NCI-H2081 (cell line): ENCODE measurements around the gene RCBTB1.
A peak's percentile ranks its signal among the peaks of the same experiment; 100 is the strongest.

Experiments used
- DNase-seq, 2 experiments: peaks; one replicate each; lab custom pipeline; 2025; lab: John Stamatoyannopoulos, UW

The RCBTB1 gene

DNA sequence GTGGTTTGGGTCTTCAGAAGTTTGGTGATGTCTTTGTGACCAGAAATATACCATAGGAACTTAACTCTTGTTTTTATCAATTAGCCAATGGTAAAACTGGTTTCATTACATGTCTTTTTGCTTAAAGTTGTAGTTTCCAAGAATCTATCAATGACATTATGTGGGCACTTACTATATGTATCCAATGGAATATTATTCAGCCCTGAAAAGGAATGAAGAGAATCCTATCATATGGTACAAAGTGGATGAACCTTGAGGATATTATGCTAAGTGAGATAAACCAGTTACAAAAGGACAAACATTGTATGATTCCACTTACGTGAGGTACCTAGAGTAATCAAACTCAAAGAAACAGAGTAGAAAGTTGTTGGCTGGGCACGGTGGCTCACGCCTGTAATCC is 26.4 kb downstream of the RCBTB1 start:
- no peak for DNase-seq

DNA sequence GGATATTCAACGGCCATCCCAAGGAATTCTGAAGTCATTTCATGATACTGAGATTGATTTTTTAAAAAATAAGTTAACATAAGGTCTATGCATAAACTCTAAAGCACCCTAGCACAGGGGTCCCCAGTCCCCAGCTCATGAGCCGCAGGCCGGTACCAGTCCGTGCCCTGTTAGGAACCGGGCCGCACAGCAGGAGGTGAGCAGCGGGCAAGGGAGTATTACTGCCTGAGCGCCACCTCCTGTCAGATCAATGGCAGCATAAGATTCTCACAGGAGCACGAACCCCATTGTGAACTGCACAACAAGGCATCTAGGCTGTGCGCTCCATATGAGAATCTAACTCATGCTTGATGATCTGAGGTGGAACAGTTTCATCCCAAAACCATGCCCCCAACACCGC is 31.0 kb downstream of the RCBTB1 start:
- no peak for DNase-seq

DNA sequence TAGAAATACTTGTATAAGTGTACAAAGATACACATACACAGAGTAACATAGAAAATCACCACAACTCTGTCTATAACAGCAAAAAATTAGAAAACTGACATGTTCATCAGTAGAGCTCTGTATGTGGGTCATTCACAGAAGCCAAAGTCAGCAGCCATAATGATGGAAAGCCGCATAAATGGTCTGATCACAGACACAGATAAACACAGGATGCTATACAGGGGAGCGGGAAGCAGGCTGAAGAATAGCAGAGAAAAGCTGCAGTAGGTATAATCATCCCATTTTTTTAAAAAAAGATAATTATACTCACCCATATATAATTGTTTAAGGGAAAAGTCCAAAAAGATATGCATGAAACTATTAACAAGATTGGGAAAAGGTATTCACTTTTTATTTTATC is 31.5 kb downstream of the RCBTB1 start:
- no peak for DNase-seq

DNA sequence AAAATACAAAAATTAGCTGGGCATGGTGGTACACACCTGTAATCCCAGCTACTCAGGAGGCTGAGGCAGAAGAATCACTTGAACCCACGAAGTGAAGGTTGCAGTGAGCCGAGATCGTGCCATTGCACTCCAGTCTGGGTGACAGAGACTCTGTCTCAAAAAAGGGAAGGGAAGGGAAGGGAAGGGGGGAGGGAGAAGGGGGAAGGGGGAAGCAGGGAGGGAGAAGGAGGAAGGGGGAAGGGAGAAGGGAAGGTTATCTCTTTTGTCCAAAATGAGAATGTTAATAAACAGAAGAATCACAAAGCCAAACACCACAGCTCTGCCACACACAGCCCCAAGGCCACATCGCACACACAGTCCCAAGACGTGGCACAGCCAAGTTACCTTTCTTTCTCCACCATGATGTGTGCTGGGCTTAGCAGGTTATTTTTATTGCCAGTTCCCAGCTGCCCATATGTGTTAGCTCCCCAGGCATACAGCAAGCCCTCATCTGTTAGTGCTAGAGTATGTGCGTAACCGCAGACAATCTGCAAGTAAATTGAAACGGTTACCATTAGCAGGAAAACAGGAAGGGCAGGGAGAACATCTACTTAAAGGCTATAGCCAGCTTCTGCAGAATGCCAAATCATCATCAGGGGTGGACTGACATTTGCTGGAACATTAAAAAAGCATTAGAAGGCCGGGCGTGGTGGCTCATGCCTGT is 34.3 kb downstream of the RCBTB1 start:
- no peak for DNase-seq

DNA sequence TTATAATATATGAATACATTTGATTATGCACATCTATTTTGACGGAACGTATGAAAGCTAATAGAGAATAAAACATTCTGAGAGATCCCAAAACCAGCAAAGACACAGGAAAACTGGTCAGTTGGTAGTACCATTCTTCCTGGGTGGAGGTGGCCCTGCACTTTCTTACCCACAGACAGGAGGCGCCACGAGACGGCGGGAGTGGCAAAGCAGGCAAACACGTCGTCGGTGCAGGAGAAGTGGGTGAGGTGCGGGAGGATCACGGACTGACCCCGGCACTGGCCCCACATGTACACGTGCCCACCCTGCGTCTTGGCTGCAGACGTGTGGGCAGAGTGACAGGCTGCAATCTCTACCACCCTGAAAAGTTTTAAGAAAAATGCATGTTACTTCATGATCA is 36.1 kb downstream of the RCBTB1 start:
- DNase-seq = no peak

DNA sequence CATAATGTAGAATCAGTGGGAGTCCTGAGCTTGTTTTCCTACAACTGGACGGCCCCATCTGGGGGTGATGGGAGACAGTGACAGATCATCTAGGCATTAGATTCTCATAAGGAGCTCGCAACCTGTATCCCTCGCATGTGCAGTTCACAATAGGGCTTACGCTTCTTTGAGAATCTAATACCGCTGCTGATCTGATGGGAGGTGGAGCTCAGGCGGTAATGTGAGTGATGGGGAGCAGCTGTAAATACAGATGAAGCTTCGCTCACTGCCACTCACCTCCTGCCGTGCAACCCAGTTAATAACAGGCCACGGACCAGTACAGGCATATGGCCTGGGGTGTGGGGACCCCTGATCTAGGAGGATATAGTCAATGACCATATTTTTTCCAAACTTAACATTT is 38.8 kb downstream of the RCBTB1 start:
- DNase-seq = no peak

DNA sequence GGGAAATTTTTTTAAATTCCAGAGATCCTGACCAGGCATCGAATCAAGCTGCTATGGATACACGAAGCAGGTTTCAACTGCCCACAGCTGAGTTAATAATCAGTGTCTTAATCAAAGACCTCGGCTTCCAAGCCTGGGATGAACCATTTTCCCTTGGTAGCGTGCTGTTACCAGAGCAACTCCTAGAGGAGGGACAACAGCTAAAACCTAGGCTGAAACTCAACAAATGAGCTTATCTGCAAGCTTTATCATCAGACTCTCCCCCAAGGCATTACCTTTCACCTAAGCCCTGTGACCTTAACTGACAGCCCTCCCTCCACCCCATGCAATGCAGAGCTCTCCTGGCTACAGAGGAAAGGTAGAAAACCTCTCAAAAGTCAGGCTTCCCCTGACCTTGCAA is 39.7 kb downstream of the RCBTB1 start:
- no peak for DNase-seq

DNA sequence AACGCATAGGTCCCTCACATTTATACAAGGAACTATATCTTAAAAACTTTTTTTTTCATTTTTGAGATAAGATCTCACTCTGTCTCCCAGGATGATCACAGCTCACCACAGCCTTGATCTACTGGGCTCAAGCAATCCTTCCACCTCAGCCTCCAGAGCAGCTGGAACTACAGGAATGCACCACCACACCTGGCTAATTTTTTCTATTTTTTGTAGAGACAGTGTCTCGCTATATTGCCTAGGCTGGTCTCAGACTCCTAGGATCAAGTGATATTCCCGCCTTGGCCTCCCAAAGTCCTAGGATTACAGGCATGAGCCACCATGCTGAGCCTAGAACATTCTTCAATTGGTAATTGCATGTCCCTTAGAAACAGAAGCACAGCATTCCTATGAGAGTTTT is 41.7 kb downstream of the RCBTB1 start:
- no peak for DNase-seq

DNA sequence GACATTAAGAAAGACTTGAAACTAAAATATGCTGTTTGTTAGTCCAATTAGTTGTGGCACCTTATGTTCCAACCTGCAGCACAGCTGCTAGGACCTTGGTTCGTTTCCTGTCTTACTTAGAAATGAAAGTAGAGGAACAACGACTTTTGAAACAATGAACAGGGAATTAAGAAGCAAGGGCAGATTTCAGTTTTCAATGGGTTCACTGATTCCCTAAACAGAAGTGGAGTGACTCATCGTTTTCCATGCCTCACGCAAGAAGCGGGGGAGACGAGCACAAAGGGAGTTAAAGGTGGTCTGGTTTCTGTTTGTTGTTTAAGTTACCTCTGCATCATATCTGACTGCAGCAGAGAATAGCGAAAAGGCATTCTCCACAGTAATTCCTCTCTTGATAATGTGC is 44.8 kb downstream of the RCBTB1 start:
- DNase-seq = no peak

DNA sequence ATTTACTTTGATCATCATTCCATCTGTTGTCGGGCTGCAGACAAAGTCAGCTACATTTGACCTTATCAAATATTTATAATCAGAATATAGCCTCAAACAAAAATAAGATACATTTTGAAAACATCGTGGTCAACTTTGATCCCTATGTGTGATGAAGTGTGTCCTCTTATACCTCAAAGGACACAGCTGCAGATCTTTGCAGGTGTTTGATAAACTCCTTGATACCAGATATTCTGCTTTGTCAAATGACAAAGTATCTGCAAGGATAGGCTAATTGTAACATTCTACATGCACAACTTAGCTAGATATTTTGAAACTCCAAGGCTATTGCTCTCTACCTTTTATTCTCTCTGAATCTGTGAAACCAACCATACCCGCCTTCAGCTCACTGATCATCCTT is 45.6 kb downstream of the RCBTB1 start:
- DNase-seq = no peak

DNA sequence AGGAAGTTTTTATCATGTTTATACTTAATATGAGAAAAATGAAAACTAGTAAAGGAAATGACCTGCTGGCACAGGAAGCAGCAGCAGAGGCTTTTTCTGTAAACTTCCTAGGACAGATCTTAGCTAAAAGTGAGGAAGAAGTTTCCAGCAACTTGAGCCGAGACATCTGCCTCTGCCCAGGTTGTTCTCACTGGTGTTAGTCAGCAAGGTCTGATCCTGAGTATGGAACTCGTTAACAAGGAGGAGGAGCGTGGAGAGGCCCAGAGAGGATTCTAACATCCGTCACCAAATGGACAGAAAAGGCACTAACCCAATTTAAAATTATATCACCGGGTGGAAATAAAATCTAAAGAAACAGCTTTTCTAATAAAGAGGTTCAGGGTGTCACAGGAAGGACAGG is 46.0 kb downstream of the RCBTB1 start:
- DNase-seq = no peak

DNA sequence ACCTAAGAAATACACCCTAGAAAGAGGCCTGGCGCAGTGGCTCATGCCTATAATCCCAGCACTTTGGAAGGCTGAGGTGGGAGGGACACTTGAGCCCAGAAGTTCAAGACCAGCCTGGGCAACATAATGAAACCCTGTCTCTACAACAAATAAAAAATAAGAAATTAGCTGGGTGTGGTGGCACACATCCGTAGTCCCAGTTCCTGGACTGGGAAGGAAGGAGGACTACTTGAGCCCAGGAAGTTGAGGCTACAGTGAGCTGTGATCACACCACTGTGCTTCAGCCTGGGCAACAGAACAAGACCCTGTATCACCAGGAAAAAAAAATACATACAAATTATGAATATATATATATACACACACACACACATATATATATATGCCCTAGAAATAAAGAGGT is 47.0 kb downstream of the RCBTB1 start:
- no peak for DNase-seq

DNA sequence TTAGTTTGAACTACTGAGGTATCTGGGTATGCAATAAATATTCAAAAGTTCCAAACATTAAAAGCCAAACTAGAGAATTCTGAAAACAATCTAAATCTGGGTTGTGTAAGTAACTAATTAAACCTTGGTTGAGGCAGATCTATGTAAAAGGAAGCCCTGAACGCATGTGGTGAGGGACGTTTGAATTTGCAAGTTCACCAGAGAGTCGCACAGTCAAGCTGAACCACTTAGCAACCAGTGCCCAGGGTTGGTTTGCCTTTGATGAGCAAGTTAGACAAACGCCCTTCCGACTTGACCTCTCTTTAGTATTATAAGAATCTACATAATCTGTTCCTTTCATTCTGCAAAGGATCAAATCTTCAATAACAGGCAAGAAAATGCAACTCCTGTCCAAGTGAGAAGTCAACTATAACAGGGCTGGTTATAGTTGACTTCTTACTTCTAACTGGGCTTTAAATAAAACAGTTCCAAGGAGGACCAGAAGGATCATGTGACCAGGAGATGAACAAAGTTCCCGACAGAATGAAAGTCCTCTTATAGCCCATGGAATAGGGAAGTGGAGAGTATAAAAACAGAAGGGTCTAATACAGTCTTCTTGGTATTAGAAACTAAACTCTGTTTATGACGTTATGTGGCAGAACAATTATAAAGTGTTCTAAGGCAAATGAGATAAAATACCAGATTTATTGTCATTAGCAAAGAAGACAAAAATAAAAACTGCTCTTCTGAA is 49.0 kb downstream of the RCBTB1 start:
- DNase-seq = no peak

DNA sequence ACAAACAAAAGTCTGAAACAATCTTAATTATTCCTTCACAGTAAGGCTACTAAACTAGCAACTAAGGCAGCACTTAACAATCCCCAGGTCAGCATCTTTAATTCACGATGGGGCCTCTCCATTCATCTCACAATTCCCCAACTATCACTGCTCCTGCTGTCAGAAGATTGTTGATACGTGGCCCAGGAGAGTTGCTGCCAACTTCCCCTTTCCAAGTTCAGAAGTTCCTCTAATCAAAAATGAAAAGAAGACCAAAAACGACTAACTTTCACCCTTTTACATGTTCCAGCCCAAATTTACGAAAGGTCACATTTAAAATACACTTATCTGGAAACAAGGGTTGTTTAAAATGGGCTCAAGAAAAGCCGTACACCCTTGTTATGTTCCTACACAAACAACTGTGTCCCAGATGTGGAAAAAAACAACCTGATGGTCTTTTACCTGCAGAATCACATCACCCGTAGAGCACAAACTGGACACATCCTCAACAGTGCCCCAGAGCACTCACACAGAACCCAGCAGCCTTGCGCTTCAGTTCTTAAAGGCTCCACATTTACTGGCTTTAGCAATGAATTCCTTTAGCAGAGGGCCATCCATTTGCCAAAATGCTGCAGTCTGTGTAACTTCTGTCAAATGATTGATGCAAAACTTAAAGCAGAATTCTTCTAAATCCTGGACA is 51.6 kb downstream of the RCBTB1 start:
- DNase-seq = no peak

DNA sequence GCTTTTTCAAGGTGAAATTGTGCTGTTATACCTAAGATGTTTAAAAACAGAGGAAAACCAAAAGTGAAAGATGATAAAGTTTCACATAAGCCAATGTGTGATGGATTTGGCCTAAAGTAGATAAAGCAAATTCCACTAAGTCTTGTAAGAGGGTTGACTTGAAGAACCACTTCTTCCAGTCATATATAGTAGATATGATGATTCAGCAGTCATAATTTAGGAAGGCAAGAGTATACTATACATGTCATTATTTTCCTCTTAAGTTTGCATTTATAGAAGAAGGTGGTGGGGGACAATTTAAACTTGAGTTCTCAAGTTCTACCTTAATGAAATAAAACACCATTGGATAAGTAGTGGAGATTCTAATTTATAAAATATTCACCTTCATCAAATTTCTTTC is 52.3 kb downstream of the RCBTB1 start:
- no peak for DNase-seq

DNA sequence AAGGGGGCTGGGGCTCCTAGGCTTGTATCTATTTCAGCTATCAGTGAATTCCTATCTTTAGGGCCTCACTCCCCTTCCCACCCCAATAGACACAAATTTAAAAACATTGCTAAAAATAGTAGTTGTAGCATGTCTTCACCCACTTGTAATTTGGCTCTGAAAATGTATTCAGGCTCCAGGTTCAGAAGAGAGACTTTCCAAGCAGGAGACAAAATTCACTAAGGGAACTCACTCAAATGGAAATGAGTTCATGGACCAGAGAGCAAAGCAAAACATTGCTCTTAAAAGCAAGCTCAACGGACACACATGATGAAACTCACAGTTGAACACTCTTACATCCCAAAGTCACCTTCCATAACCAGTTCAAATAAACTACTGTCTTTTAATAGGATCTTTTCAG is 52.8 kb downstream of the RCBTB1 start:
- DNase-seq = no peak

DNA sequence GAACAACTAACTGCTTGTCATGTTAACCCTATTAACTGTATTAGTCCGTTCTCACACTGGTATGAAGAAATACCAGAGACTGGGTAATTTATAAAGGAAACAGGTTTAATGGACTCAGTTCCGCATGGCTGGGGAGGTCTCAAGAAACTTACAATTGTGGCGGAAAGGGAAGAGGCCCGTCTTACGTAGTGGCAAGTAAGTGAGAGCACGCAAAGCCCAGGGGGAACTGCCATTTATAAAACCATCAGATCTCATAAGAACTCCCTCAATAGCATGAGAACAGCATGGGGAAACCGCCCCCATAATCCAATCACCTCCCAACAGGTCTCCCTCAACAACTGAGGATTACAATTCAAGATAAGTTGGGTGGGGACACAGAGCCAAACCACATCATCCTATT is 54.9 kb downstream of the RCBTB1 start:
- DNase-seq = no peak

DNA sequence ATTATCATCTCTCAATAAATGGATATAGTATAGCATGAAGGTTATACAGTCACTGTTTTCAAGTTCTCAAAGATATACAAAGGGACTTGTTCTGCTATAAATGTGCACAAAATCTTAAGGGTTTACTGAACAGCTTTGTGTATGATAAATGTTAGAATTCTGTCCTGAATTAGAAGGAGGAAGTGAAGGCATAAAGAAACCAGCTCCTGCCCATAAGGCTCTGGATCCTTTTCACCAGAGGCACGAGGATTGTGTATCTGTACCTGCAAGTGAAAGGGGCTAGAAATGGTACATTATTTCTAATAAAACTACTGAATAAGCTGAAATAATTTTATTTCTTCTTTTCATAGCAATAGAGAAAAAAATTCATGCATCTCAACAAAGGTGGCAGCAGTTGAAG is 57.2 kb downstream of the RCBTB1 start:
- DNase-seq = no peak

DNA sequence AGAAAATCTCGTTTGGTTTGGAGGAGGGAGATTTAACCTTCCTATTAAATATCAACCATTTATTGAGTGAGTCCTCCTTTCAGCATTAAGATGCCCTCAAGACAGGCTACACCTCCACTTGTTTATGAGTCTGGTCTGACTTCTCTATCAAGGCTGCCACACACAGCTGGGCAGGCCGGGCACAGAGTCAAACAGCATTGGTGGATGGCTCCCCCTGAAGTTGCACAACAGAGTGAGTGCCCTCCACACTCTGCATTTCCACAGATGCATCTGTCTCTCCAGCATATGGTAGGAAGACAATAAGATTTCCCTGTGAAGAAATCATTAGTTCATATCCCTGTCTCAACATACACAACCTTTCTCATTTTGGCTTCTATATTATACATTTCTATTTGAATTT is 58.2 kb downstream of the RCBTB1 start:
- no peak for DNase-seq

DNA sequence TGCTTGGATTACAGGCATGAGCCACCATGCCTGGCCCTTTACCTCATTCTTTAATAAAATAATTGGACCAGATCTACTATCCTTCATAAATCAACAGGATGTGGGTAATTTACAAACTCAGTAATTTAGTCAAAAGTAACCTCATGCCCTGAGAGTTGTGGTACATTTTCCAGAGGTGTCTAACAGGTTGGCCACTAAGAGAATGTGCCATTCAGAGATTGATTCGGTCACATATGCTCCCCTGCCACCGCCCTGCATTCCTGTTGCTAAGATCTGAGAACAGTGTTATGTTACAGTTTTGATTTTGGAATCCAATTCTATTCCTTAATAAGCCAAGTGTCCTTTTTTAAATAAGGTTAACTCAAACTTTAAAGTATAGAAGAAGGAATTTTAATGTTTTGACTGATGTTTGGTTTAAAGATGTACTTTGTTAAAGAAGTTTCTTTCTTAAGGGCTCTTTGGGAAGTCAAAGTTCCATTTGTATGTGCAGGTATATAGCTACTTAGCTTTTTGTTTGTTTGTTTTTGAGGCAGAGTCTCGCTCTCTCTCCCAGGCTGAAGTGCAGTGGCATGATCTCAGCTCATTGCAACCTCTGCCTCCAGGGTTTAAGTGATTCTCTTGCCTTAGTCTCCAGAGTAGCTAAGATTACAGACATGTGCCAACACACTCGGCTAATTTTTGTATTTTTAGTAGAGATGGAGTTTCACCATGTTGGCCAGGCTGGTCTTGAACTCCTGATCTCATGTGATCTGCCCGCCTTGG is 60.4 kb downstream of the RCBTB1 start:
- no peak for DNase-seq

DNA sequence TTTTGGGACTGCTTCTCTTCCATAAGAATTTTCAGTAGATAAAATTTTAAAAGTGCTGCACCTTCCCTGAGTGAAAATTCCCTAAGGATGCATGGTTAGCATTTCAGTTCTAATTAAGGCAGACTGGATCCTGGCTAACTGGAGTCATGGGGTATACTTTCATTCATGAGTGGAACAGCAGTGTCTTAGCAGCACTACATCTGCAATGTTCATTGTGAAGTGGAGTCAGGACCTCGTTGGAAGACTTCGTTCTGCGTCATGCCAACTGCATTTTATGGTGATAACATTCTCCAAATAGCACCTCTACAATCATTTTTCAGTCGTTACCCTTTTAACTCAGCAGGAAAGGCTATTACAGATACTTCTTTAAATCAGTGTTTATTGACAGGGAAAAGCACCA is 64.1 kb downstream of the RCBTB1 start:
- DNase-seq = peak in 1 of 2 experiments; percentile 2

DNA sequence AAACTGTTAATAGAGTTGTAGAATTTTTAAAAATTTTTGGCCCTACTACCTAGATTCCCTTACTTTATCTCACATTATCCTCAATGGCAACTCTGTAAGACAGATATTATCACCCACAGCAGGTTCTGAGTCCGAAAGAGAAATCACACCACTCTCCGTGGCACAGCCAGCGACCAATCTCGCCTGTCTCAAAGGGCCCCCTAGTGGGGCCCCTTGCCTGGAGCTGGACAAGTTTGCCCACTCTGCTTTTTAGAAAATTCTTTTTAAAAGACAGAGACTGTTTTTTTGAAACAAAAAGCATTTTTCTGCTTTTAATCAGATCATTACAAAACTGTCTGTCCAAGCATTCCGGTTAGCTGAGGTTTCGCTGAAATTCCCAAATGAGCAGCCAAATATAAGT is 67.9 kb downstream of the RCBTB1 start:
- no peak for DNase-seq

DNA sequence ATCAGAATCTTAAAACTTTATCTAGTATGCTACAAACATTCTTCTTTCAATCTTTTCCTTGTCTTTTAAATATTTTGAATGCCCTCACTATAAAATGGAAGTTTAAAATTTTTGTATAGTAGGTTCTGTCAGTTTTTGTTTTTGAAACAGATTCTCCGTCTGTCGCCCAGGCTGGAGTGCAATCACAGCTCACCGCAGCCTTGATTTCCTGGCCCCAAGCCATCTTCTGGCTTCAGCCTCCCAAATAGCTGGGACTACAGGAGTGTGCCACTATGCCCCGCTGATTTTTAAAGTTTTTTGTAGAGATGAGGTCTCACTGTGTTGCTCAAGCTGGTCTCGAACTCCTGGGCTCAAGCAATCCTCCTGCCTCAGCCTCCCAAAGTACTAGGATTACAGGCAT is 68.9 kb downstream of the RCBTB1 start:
- no peak for DNase-seq
